Memory B cell (primary cell): ENCODE data around the gene POFUT1.
A peak's percentile ranks its signal among the peaks of the same experiment; 100 is the strongest.

Experiments
- ATAC-seq: fragments of 150-1000 bp; cut with Tn5 transposase; 2 replicates; pipeline ENCODE4 v1.10.0; 2021; ENCODE audit warnings: low read depth, mild to moderate bottlenecking, moderate library complexity
- DNase-seq, 2 donors: peaks; one replicate each; pipeline ENCODE4 v3.0.0; 2022; ENCODE audit warnings: low spot score in 2 of 2
- H3K27ac Mint-ChIP-seq: one replicate; pipeline ENCODE4 v1.8.0; 2022; ENCODE audit warnings: mild to moderate bottlenecking, moderate library complexity, mixed read lengths
- H3K27me3 Mint-ChIP-seq: one replicate; pipeline ENCODE4 v1.8.0; 2022; ENCODE audit warnings: mixed read lengths
- H3K36me3 Mint-ChIP-seq: one replicate; pipeline ENCODE4 v1.8.0; 2022; ENCODE audit warnings: mild to moderate bottlenecking, mixed read lengths
- H3K4me1 Mint-ChIP-seq: one replicate; pipeline ENCODE4 v1.8.0; 2022; ENCODE audit warnings: mixed read lengths
- H3K4me3 Mint-ChIP-seq: one replicate; pipeline ENCODE4 v1.8.0; 2022; ENCODE audit warnings: mild to moderate bottlenecking, moderate library complexity, mixed read lengths
- H3K9me3 Mint-ChIP-seq: one replicate; pipeline ENCODE4 v1.8.0; 2022; ENCODE audit warnings: mixed read lengths

The POFUT1 gene

GRCh38 chr20:32281711-32282110 is 74.0 kb downstream of the POFUT1 start:
- Mint-ChIP-seq H3K4me3 (no peak overlapping the region), H3K36me3 (peaks cover 10% of the 10 kb centered on the region), H3K27ac (peak overlapping the region; percentile 64), H3K27me3 (no peaks in the 10 kb centered on the region), H3K4me1 (peaks cover 48% of the 10 kb centered on the region), H3K9me3 (no peaks in the 10 kb centered on the region)
- DNase-seq, result no peak
- ATAC-seq, result no peak

DNA sequence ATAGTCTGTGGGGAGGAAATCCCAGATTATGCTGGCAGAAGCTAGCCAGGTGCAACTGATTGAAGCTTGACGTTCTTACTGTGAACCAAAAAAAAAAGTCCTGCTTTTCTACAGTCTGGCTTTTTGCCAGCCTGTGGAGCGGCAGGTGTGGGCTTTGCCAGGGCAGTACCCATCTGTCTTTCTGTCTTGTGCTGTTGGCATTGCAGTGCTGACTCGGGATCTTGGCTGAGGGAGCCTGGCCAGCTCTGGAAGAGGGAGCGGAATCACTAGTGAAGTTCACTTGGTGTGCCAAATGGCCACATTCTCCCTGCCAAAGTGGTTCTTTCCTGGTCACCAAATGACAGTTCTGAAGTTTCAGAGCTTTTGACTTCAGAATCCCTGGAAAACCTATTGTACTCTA is 74.8 kb downstream of the POFUT1 start:
- Mint-ChIP-seq H3K4me3 (no peak overlapping the region), H3K9me3 (no peaks in the 10 kb centered on the region), H3K27me3 (no peaks in the 10 kb centered on the region), H3K27ac (peak overlapping the region; percentile 64), H3K36me3 (peaks cover 10% of the 10 kb centered on the region), H3K4me1 (peaks cover 46% of the 10 kb centered on the region)
- ATAC-seq (no peak), DNase-seq (no peak)

GRCh38 chr20:32285082-32285620 is 77.5 kb downstream of the POFUT1 start:
- H3K4me1 Mint-ChIP-seq, result peaks cover 41% of the 10 kb centered on the region

DNA sequence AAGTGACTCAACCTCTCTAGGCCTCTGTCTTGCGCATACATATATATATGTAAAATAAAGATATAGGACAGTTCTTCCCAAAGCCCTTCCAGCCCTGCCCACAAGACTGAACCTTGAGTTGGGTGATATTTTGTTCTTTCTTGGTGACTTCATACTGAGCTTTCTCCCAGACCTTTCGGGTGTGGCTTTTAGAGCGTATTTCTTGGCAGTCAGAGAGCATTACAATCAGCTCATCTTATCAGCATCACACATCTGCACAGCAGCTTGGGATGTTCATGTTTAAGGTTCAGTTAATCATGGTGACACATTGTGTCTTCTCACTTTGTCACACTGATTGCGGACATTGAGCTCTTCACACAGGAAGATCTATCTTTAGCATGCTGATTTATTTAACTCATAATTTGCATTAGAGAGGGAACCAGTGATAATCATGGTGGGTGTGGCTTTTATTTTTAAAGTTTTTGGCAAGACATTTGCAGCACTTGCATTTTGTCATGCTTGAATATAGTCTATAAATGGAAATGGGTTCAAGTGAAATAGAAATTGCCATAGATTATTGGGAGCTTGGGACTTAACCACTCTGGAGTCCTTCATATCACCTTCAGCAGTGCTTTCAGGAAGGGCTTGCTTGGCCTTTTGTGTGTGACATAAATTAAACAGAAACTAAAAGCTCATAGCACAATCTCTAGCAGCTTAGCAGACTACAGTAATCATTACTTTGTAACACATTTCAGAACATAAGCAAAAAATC is 78.1 kb downstream of the POFUT1 start:
- peaks cover 42% of the 10 kb centered on the region for H3K4me1 Mint-ChIP-seq
- H3K36me3 Mint-ChIP-seq, result peaks cover 13% of the 10 kb centered on the region
- peak overlapping the region; percentile 80 for H3K4me3 Mint-ChIP-seq
- ATAC-seq (peak; percentile 92), DNase-seq (peak in 1 of 2 donors; percentile 14)
- H3K27me3 Mint-ChIP-seq, result no peaks in the 10 kb centered on the region
- H3K9me3 Mint-ChIP-seq, result no peaks in the 10 kb centered on the region
- peak overlapping the region; percentile 94 for H3K27ac Mint-ChIP-seq

More at GRCh38 chr20:32285082-32285620, 77.5 kb downstream of the POFUT1 start:
- Mint-ChIP-seq H3K36me3 (peaks cover 13% of the 10 kb centered on the region), H3K9me3 (no peaks in the 10 kb centered on the region), H3K27me3 (no peaks in the 10 kb centered on the region), H3K4me3 (peak overlapping the region; percentile 44), H3K27ac (peak overlapping the region; percentile 94)
- ATAC-seq, result no peak
- DNase-seq, result no peak

- no peak overlapping the region for H3K4me3 Mint-ChIP-seq
- no peak for ATAC-seq
- H3K27me3 Mint-ChIP-seq, result no peaks in the 10 kb centered on the region
- no peaks in the 10 kb centered on the region for H3K9me3 Mint-ChIP-seq
- no peak overlapping the region for H3K27ac Mint-ChIP-seq
- DNase-seq, result no peak
- peaks cover 31% of the 10 kb centered on the region for H3K4me1 Mint-ChIP-seq
- H3K36me3 Mint-ChIP-seq, result peaks cover 5% of the 10 kb centered on the region
Measured at GRCh38 chr20:32287231-32287638, 79.6 kb downstream of the POFUT1 start.
